Immature natural killer cell (primary cell): Measurements from ENCODE around the gene DELE1. TPM values are rescaled to one million over a fixed set of nuclear protein-coding genes. Genes with fewer than 3 reads are reported as not detected.

Experiments used
- DNase-seq, 3 donors: peaks; one replicate each; pipeline ENCODE4 v3.0.0; 2022; ENCODE audit warnings: mixed read lengths in 1 of 3
- H3K27ac Mint-ChIP-seq, 6 donors: one replicate each; pipeline ENCODE4 v1.8.0; 2020; ENCODE audit warnings: mixed read lengths in 6 of 6, mild to moderate bottlenecking in 5 of 6, inconsistent platforms in 4 of 6, moderate library complexity in 3 of 6
- H3K27me3 Mint-ChIP-seq, 3 donors: one replicate each; pipeline ENCODE4 v1.8.0; 2020 to 2021; ENCODE audit warnings: low read depth in 3 of 3, mild to moderate bottlenecking in 3 of 3, mixed read lengths in 3 of 3, moderate library complexity in 3 of 3, inconsistent platforms in 1 of 3
- H3K36me3 Mint-ChIP-seq, 3 donors: one replicate each; pipeline ENCODE4 v1.8.0; 2020; ENCODE audit warnings: mixed read lengths in 3 of 3, inconsistent platforms in 2 of 3, mild to moderate bottlenecking in 2 of 3
- H3K4me1 Mint-ChIP-seq, 2 donors: one replicate each; pipeline ENCODE4 v1.8.0; 2020; ENCODE audit warnings: inconsistent platforms in 2 of 2, mild to moderate bottlenecking in 2 of 2, mixed read lengths in 2 of 2, moderate library complexity in 1 of 2
- H3K4me3 Mint-ChIP-seq, 5 donors: one replicate each; pipeline ENCODE4 v1.8.0; 2020; ENCODE audit warnings: mild to moderate bottlenecking in 5 of 5, mixed read lengths in 5 of 5, inconsistent platforms in 3 of 5, moderate library complexity in 3 of 5
- H3K9me3 Mint-ChIP-seq, 6 donors: one replicate each; pipeline ENCODE4 v1.8.0; 2020; ENCODE audit warnings: mild to moderate bottlenecking in 6 of 6, mixed read lengths in 6 of 6, inconsistent platforms in 4 of 6, moderate library complexity in 3 of 6
- polyA plus RNA-seq, 3 donors: library from polyadenylated mRNA; unstranded; fragments of 300-500 nt; fragmentation: Illumina TruSeq; gene quantifications; one replicate each; pipeline ENCODE4 v1.2.3, GENCODE V29; 2021

DELE1 gene
- polyA plus RNA-seq, 3 donors from 2014 or later = 38.2 to 47.1 (median 44.7) TPM

DNA sequence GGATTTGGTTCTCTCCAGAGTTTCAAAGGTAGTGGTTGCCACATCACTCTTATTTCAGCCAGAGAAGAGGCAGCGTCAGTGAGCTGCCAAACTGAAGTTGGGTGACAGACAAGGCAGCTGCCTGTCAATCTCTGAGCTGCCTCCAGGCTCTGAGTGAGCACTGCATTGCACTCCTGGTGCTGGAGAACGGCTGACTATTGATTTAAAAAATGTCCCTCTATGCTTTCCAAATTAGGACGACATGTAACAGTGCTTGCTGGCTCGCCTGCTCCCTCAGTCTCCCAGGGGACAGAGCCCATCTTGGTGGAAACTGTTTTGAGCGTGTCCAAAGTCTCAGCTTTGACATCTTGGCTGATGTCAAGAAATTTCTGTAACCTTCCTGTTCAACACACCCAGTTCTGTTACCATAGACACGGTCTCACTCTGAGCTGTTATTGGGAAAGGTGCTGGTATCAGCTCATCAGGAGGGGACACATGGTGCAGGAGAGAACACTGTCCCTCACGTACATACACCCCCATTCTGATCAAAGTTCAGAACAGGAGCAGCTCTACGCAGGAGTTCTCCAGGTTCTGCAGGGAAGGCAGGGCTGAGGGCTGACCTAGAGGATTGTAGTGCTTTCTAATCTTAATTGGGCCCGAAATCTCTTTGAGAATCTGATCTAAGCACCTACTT lies 18.6 kb downstream of the DELE1 start:
- H3K4me1 Mint-ChIP-seq = peaks cover 28 to 41% of the 10 kb centered on the region in 2 donors
- DNase-seq = no peak
- no peaks in the 10 kb centered on the region for H3K9me3 Mint-ChIP-seq
- H3K4me3 Mint-ChIP-seq = no peak overlapping the region
- H3K27me3 Mint-ChIP-seq = peaks cover 0 to 1% (median 0%) of the 10 kb centered on the region in 3 donors
- peak overlapping the region; percentile 14 to 88 (median 51) for H3K27ac Mint-ChIP-seq
- H3K36me3 Mint-ChIP-seq = peaks cover 0 to 7% (median 0%) of the 10 kb centered on the region in 3 donors

DNA sequence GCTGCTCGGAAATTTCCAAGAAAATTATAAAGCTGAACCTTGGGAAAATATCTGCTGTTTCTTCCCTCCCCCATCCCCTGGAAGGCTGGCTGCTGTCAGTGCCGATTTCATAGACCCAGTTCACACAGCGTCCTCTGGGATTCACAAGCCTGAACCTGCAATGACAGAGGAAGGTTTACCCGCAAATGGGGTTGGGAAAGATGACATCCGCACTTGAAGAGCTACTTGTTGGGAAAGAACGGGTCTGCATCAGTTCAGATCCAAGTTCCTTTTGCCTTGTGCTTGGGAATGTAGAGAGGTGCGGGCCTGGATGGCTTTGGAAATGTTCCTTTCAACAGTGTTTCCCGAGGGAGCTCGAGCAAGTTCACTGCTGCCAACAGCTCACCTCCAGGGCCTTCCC lies 20.4 kb downstream of the DELE1 start:
- Mint-ChIP-seq H3K9me3 (no peaks in the 10 kb centered on the region), H3K4me3 (no peak overlapping the region), H3K4me1 (peaks cover 28 to 38% of the 10 kb centered on the region in 2 donors), H3K27ac (no peak overlapping the region), H3K27me3 (peaks cover 0 to 4% (median 0%) of the 10 kb centered on the region in 3 donors), H3K36me3 (peaks cover 0 to 4% (median 0%) of the 10 kb centered on the region in 3 donors)
- no peak for DNase-seq

DNA sequence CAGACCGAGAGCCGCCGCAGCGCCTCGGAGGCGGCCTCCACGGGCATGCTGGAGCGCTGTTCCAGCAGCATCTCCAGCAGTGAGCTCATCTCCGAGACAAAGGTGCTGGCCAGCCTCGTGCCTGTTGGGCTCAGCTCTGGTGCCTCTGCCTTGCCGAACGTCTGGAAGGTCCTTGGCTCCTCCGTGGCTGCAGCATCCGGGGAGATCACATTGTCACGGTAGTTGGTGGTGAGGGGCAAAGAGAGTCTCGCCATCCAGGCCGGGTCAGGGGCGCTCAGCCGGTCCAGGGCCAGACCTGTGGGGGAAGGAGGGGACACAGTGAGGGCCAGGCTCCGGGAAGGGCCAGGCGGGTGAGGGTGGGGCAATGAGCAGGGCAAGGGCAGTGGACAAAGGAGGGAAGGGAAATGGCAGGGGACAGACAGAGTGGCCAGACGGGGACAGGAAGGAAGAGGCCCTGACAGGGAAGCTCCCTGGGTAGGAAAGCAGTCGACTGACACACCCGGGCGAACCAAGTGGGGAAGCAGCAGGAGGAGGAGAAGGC lies 21.9 kb downstream of the DELE1 start:
- Mint-ChIP-seq H3K4me3 (no peak overlapping the region), H3K36me3 (no peaks in the 10 kb centered on the region), H3K9me3 (no peaks in the 10 kb centered on the region), H3K27me3 (peaks cover 0 to 4% (median 0%) of the 10 kb centered on the region in 3 donors), H3K4me1 (peaks cover 28 to 33% of the 10 kb centered on the region in 2 donors), H3K27ac (no peak overlapping the region)
- DNase-seq = no peak

DNA sequence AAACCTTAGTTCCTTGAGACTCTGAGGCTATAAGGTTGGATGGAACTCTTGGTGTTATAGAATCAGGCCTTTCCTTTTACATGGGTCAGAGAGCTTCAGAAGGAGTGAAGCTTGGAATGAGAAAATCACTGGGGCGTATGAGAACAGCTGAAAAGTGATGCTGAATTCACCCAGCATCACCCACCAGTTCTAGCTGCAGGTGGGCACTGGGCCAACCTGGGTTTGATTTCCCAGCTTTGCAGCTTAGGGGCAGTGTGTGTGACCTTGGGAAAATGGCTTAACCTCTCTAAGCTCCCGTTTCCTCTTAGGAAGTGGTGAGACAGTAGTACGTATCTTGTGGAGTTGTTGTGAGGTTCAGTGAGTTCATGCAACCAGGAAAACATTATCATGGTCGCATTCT lies 23.6 kb downstream of the DELE1 start:
- H3K36me3 Mint-ChIP-seq = no peaks in the 10 kb centered on the region
- DNase-seq = no peak
- H3K27me3 Mint-ChIP-seq = peaks cover 2 to 5% (median 4%) of the 10 kb centered on the region in 3 donors
- H3K9me3 Mint-ChIP-seq = no peaks in the 10 kb centered on the region
- H3K4me3 Mint-ChIP-seq = no peak overlapping the region
- H3K4me1 Mint-ChIP-seq = peaks cover 11 to 24% of the 10 kb centered on the region in 2 donors
- no peak overlapping the region for H3K27ac Mint-ChIP-seq

DNA sequence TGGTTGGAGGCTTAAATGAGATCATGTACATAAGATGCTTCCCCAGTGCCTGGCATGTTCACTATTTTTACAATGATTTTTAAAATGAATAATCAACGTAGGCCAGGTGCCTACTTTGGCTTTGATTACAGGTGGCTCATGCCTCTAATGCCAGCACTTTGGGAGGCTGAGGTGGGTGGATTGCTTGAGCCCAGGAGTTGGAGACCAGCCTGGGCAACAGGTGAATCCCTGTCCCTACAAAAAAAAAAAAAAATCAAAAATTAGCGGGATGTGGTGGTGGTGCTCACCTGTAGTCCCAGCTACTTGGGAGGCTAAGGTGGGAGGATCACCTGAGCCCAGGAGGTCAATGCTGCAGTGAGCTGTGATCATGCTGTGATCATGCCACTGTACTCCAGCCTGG lies 25.1 kb downstream of the DELE1 start:
- Mint-ChIP-seq H3K27me3 (peaks cover 2 to 6% (median 4%) of the 10 kb centered on the region in 3 donors), H3K4me1 (peaks cover 0 to 9% of the 10 kb centered on the region in 2 donors), H3K9me3 (no peaks in the 10 kb centered on the region), H3K27ac (no peak overlapping the region), H3K36me3 (no peaks in the 10 kb centered on the region), H3K4me3 (no peak overlapping the region)
- DNase-seq = no peak

DNA sequence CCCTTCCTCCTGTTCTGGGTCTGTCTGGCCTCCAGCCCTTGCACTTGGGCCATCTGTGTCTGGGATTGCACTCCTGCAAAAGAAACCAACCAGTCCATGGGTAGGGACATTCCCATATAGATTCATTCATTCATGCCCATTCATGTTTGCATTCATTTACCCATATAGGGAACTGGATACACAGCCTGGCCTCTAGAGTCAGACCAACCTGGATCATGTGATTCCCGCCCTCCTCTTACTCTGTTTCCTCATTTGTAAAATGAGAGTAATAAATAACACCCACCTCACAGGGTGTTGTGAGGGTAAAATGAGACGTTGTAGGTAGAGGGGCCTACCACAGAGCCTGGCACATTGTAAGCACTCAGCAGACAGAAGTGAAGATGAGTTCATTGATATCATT lies 25.8 kb downstream of the DELE1 start:
- Mint-ChIP-seq H3K27ac (no peak overlapping the region), H3K36me3 (no peaks in the 10 kb centered on the region), H3K4me1 (peaks cover 0 to 8% of the 10 kb centered on the region in 2 donors), H3K4me3 (no peak overlapping the region), H3K9me3 (no peaks in the 10 kb centered on the region), H3K27me3 (peaks cover 2 to 6% (median 4%) of the 10 kb centered on the region in 3 donors)
- DNase-seq = no peak

DNA sequence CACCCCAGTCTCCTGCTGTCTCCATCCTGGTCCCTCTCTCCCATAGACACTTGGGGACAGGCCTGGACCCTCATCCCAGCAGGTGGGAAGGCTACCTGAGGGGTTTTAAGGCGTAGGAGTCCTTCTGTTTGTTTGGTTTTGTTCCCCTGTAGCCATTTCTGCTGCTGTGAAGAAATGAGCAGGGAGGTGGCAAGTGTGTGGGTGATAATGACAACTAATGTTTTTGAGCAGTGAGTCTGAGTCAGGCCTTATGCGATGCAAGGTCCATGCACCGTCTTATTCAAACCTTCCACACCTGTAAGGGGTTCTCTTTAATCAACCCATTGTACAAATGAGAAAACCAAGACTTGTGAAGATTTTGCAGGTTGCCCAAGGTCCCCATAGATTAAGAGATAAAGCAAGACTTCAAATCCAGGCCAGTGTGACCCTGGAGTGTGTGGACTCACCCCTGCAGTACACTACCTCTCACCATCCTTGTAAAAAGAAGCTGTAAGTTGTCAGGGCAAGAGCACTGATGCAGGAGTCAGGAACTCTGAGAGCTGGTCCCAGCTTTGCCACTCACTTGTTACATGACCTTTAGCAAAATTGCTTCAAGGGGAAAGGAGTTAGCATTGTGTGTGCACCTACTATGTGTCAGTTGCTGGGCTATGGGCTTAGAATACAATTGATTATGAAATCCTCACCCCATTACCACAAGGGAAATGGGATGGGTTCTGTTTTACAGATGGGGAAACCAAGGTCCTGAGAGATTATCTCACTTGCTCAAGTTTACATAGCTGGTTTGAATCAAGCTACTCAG lies 26.7 kb downstream of the DELE1 start:
- H3K4me3 Mint-ChIP-seq = no peak overlapping the region
- H3K4me1 Mint-ChIP-seq = peaks cover 0 to 8% of the 10 kb centered on the region in 2 donors
- H3K36me3 Mint-ChIP-seq = no peaks in the 10 kb centered on the region
- peaks cover 2 to 6% (median 4%) of the 10 kb centered on the region in 3 donors for H3K27me3 Mint-ChIP-seq
- H3K27ac Mint-ChIP-seq = no peak overlapping the region
- no peak for DNase-seq
- no peaks in the 10 kb centered on the region for H3K9me3 Mint-ChIP-seq

DNA sequence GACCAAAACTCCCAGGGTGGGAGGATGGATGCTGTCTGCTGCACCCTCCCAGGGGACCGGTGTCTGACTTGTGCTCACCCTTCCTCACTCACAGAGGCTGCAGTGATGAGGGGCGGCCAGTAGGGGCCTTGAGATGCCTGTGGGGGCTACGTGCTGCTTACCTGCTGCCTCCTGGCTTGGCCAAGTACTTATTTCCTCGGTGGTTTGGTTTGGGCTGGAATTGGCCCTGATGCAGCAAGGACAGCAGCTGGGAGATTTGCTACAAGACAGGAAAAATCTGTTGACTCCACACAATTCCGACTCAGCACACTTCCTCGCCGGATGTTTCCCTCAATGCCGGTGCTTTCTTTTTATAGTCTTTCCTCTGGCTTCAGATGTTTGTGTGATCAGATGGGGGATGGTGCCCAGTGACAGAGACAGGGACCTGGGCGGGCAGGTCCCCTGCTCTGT lies 27.7 kb downstream of the DELE1 start:
- H3K36me3 Mint-ChIP-seq = peaks cover 0 to 2% (median 0%) of the 10 kb centered on the region in 3 donors
- peaks cover 2 to 6% (median 4%) of the 10 kb centered on the region in 3 donors for H3K27me3 Mint-ChIP-seq
- no peak overlapping the region for H3K27ac Mint-ChIP-seq
- no peak overlapping the region for H3K4me3 Mint-ChIP-seq
- no peak for DNase-seq
- no peaks in the 10 kb centered on the region for H3K9me3 Mint-ChIP-seq
- peaks cover 0 to 8% of the 10 kb centered on the region in 2 donors for H3K4me1 Mint-ChIP-seq

DNA sequence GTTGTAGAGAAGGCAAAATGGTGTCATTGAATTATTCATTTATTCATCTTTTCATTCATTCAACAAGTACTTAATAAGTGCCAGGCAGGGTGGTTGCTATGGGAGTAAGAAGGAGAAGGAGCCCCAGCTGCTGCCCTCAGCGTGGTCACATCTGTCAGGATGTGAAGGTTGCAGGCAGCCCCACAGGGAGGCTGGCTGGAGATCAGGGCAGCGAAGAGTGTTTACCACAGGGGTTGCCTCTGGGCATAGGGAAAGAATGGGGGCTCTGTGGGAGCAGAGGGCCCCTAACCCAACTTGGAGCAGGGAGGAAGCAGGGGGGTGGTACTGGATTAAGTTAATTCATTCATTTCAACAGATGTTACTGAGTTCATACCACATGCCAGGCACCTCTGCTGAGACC lies 28.3 kb downstream of the DELE1 start:
- Mint-ChIP-seq H3K27me3 (peaks cover 2 to 6% (median 4%) of the 10 kb centered on the region in 3 donors), H3K27ac (peak overlapping the region in 1 of 6 donors; percentile 44), H3K36me3 (peaks cover 0 to 3% (median 0%) of the 10 kb centered on the region in 3 donors), H3K4me3 (no peak overlapping the region), H3K9me3 (no peaks in the 10 kb centered on the region), H3K4me1 (peaks cover 2 to 8% of the 10 kb centered on the region in 2 donors)
- no peak for DNase-seq

DNA sequence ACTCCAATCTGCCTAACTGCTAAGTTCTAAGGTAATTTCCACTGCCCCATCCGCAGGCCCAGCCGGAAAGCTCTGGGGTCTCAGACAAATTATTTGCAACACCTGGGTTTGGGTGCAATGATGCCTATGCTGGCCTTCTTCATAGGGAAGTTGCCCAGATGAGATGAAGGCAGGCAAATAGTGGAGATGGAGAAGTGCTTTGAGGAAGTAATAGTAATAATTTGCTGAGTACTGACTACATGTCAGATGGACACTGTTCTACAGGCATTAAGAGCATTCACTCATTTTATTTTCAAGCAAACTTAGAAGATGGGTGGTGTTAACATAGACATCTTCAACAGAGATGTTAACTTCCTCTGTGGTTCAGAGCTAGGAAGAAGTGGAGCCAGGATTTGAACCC lies 30.5 kb downstream of the DELE1 start:
- Mint-ChIP-seq H3K4me3 (no peak overlapping the region), H3K27ac (peak overlapping the region in 1 of 6 donors; percentile 6), H3K27me3 (peaks cover 0 to 6% (median 2%) of the 10 kb centered on the region in 3 donors), H3K36me3 (peaks cover 0 to 3% (median 0%) of the 10 kb centered on the region in 3 donors), H3K4me1 (peaks cover 20 to 26% of the 10 kb centered on the region in 2 donors), H3K9me3 (no peaks in the 10 kb centered on the region)
- no peak for DNase-seq

DNA sequence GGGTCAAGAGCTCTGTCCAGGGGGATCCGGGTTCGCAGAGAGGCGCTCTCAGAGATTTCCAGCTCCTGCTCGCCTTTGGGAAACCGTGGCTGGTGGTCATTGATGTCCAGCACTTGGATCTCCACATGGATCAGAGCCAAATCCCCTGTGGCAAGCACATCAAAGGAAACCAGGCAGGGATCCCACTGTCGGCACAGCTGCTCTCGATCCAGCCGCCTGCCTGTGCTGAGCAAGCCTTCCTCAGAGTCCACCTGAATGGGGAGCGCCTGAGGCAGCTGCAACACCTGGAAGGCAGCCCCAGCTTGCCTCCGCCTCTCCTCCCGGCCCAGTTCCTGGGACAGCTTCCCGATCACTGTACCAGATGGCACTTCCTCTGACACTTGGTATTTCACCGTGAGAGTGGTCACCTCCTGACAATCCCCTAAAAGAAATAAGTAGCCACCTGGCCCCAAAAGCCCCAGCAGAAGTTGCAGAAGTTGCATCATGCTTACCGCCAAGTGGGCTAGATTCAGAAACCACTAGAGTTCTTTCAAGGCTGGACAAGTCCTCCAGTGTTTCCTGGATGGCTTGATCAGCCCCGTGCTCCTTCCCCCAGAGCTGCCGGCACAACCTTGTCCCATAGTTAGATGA lies 33.8 kb downstream of the DELE1 start:
- peaks cover 0 to 2% (median 2%) of the 10 kb centered on the region in 3 donors for H3K27me3 Mint-ChIP-seq
- no peaks in the 10 kb centered on the region for H3K9me3 Mint-ChIP-seq
- H3K27ac Mint-ChIP-seq = no peak overlapping the region
- peaks cover 0 to 3% (median 0%) of the 10 kb centered on the region in 3 donors for H3K36me3 Mint-ChIP-seq
- peaks cover 46 to 49% of the 10 kb centered on the region in 2 donors for H3K4me1 Mint-ChIP-seq
- H3K4me3 Mint-ChIP-seq = no peak overlapping the region
- no peak for DNase-seq

DNA sequence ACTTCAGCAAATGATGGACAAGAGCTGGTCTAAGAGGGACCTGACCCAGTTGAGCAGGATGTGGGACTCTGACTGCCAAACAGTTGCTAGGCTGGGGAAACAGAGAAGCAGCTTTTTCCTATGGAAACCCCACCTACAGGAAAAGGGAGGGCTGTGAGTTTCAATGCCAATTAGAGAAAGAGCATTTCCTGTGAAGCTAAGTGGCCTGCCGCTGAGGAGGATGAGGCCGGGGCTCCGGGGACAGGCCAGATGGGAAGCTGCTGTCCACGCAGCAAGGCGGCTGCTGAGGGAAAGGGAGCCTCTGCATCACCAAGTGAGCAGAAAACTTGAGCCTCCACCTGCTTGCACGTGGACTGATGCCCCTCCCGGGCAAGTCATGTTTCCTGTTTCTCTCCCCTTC lies 34.4 kb downstream of the DELE1 start, which contains the start of gene PCDH12:
Gene PCDH12 (minus strand): TSS at position 90 of the 400 bp plus-strand sequence. CDS start 351 bp downstream, outside the sequence.
- Mint-ChIP-seq H3K4me1 (peaks cover 46 to 55% of the 10 kb centered on the region in 2 donors), H3K4me3 (peak within 1 kb of the TSS in 3 of 5 donors; percentile 4 to 42 (median 6)), H3K36me3 (peaks cover 0 to 3% (median 0%) of the 10 kb centered on the region in 3 donors), H3K27ac (peak within 1 kb of the TSS in 3 of 6 donors; percentile 2 to 64 (median 55)), H3K9me3 (no peaks in the 10 kb centered on the region), H3K27me3 (peaks cover 0 to 2% (median 2%) of the 10 kb centered on the region in 3 donors)
- DNase-seq = no peak

DNA sequence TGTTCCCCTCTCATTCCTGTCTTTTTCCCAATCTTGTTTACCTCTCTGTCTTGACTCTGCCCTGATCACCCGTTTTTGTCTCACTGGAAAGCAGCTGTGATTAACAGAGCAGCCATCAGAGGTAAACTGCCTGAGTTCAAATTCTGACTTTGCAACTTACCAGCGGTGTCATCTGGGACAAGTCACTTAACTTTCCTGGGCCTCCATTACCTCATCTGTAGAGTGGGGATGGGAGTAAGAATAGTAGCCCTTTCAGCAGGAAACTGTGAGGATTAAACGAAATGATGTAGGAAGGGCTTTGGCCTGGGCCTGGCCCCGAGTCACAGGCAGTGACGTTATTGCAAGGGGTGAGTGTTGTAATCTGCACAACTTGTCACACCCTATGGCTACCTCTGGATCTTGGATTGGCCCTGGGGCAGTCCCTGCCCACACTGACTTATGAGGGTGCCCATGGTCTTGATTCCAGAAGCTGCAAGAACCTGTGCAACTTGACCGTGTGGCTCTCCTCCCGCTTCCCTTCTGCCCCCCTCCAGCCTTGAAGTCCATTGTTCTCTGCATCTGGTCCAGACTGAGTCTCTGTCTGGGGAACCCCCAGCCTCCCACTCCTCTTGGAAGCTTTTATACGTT lies 35.0 kb downstream of the DELE1 start:
- Mint-ChIP-seq H3K4me1 (peaks cover 46 to 55% of the 10 kb centered on the region in 2 donors), H3K9me3 (no peaks in the 10 kb centered on the region), H3K27me3 (peaks cover 0 to 2% (median 2%) of the 10 kb centered on the region in 3 donors), H3K4me3 (peak overlapping the region in 1 of 5 donors; percentile 4), H3K27ac (peak overlapping the region in 2 of 6 donors; percentile 2 to 14), H3K36me3 (peaks cover 0 to 3% (median 0%) of the 10 kb centered on the region in 3 donors)
- DNase-seq = no peak
